Prostate gland (tissue), 2 donors: ENCODE measurements around the gene ACADS. TPM values are rescaled to one million over a fixed set of nuclear protein-coding genes. Genes with fewer than 3 reads are reported as not detected.

Experiments
- DNase-seq: peaks from one replicate; pipeline ENCODE4 v3.0.0-alpha.2; 2019; ENCODE audit warnings: low spot score
- H3K27ac ChIP-seq, 2 donors: fragments of 200-600 bp; sonication (generic); 2 replicates each; pipeline ENCODE4 v1.5.1; 2017 to 2019
- H3K27me3 ChIP-seq: fragments of 200-600 bp; sonication (generic); replicated peaks from 2 replicates; pipeline ENCODE4 v1.5.1; 2019; ENCODE audit not compliant: insufficient read depth
- H3K36me3 ChIP-seq, 2 donors: fragments of 200-600 bp; sonication (generic); 1 replicate in 1 of 2; 2 replicates in 1 of 2; pipeline versions ENCODE4 v1.5.1 to v1.8.1; 2017 to 2019
- H3K4me1 ChIP-seq: fragments of 200-600 bp; sonication (generic); replicated peaks from 2 replicates; pipeline ENCODE4 v1.5.1; 2019
- H3K4me3 ChIP-seq, 2 donors: fragments of 200-600 bp; sonication (generic); 2 replicates each; pipeline ENCODE4 v1.5.1; 2017 to 2019
- H3K9me3 ChIP-seq: fragments of 200-600 bp; sonication (generic); 2 replicates; pipeline ENCODE4 v1.5.1; 2017
- CTCF ChIP-seq, 4 experiments: fragments of 200-600 bp in 2 of 4; fragments of 450-650 bp in 2 of 4; sonication (generic) in 2 of 4; IDR thresholded peaks; 1 replicate in 3 of 4; 2 replicates in 1 of 4; pipeline ENCODE4 v1.5.1; 2016 to 2019; ENCODE audit warnings: antibody characterized with exemption in 4 of 4, mild to moderate bottlenecking in 2 of 4, moderate library complexity in 2 of 4
- POLR2A ChIP-seq: fragments of 450-650 bp; IDR thresholded peaks from one replicate; pipeline ENCODE4 v1.6.1; 2016; ENCODE audit warnings: antibody characterized with exemption, mild to moderate bottlenecking
- POLR2AphosphoS5 ChIP-seq: sonication (generic); formaldehyde crosslinking; IDR thresholded peaks from one replicate; pipeline ENCODE4 v1.6.1; 2017; ENCODE audit warnings: antibody characterized with exemption
- WGBS: methylation state at CpG from one replicate; pipeline ENCODE4 v1.1.5; 2018; 5-methylcytosine and 5-hydroxymethylcytosine counted together
- intact Hi-C: fragments of 100-400 bp; cut with DNase I; formaldehyde crosslinking; loops from one replicate; pipeline ENCODE4 v1.14.2; 2022
- total RNA-seq, 2 donors: library from RNA; depleted of rRNA; stranded (reverse); fragments of >200 nt; gene quantifications; one replicate each; pipeline ENCODE4 v1.1.0, GENCODE V29; 2016

ACADS gene
- total RNA-seq, 2 donors from 2014 or later, result 29.4 to 36.0 TPM

- DNase-seq, result no peak
- TF ChIP-seq POLR2AphosphoS5 (no peak), CTCF (IDR thresholded peaks at IDR 0.05) (no peak), POLR2A (no peak)
- H3K36me3 ChIP-seq, result no peaks in the 10 kb centered on the region
- H3K27ac ChIP-seq, result no peak overlapping the region
- H3K4me1 ChIP-seq, result no peaks in the 10 kb centered on the region
- intact Hi-C loops, result loop anchor here (5.0 kb wide), 1 partner anchor 211 kb away; no protein-coding TSS in a partner anchor
- no peak overlapping the region for H3K4me3 ChIP-seq
- no peaks in the 10 kb centered on the region for H3K9me3 ChIP-seq
- WGBS, result 86% methylated on average over 8 of the region's 15 CpGs
- no peaks in the 10 kb centered on the region for H3K27me3 ChIP-seq
These were observed 15.2 kb downstream of the ACADS start for GRCh38 chr12:120740871-120741270.

GRCh38 chr12:120741476-120742421, 16.1 kb downstream of the ACADS start:
- intact Hi-C loops, result loop anchor here (5.0 kb wide), 1 partner anchor 211 kb away; no protein-coding TSS in a partner anchor
- Histone ChIP-seq H3K4me1 (no peaks in the 10 kb centered on the region), H3K9me3 (no peaks in the 10 kb centered on the region), H3K27me3 (no peaks in the 10 kb centered on the region), H3K4me3 (no peak overlapping the region), H3K36me3 (no peaks in the 10 kb centered on the region), H3K27ac (no peak overlapping the region)
- 77% methylated on average over 30 of the region's 33 CpGs for WGBS
- no peak for DNase-seq
- TF ChIP-seq CTCF (IDR thresholded peaks at IDR 0.05), result no peak
- TF ChIP-seq POLR2AphosphoS5, result no peak
- TF ChIP-seq POLR2A, result no peak

GRCh38 chr12:120744922-120745493, 19.4 kb downstream of the ACADS start:
- H3K36me3 ChIP-seq, result no peaks in the 10 kb centered on the region
- intact Hi-C loops, result loop anchor here (5.0 kb wide), 1 partner anchor 207 kb away; no protein-coding TSS in a partner anchor
- no peak overlapping the region for H3K4me3 ChIP-seq
- no peak for DNase-seq
- H3K4me1 ChIP-seq, result no peaks in the 10 kb centered on the region
- no peaks in the 10 kb centered on the region for H3K9me3 ChIP-seq
- TF ChIP-seq POLR2AphosphoS5 (no peak), POLR2A (no peak), CTCF (IDR thresholded peaks at IDR 0.05) (no peak)
- H3K27ac ChIP-seq, result no peak overlapping the region
- H3K27me3 ChIP-seq, result no peaks in the 10 kb centered on the region
- WGBS, result 92% methylated on average over 13 of the region's 15 CpGs

GRCh38 chr12:120748242-120748641, 22.6 kb downstream of the ACADS start:
- no peak for TF ChIP-seq CTCF (IDR thresholded peaks at IDR 0.05)
- TF ChIP-seq POLR2AphosphoS5, result no peak
- no peak for TF ChIP-seq POLR2A
- intact Hi-C loops, result no loop called here
- 81% methylated on average over 7 of the region's 7 CpGs for WGBS
- Histone ChIP-seq H3K27ac (no peak overlapping the region), H3K27me3 (no peaks in the 10 kb centered on the region), H3K9me3 (no peaks in the 10 kb centered on the region), H3K4me1 (no peaks in the 10 kb centered on the region), H3K36me3 (no peaks in the 10 kb centered on the region), H3K4me3 (no peak overlapping the region)
- DNase-seq, result no peak
